ENCODE results near the gene EPHA5.
"Not testable (repeated sequence)": the region's sequence is repeated elsewhere in the genome, so short reads cannot be mapped to it uniquely, and the experiment has no call there.

Gene EPHA5

DNA sequence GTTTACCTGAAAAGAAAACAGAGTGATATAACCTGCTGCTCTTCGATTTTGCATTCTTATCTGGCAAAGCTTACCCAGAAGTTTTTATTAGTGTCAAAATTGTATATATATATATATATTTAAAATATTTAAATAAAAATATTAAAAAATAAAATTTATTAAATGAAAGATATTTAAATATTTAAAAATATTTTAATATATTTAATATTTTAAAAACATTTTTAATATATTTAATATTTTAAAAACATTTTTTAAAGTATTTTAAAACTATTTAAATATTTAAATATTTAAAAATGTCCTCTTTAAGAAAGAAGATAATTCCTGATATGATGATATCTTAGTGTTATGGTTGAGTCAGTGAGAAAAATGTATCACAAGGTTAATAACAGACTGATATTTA, 317.2 kb downstream of the EPHA5 start:
- DNase-seq = no peak

DNA sequence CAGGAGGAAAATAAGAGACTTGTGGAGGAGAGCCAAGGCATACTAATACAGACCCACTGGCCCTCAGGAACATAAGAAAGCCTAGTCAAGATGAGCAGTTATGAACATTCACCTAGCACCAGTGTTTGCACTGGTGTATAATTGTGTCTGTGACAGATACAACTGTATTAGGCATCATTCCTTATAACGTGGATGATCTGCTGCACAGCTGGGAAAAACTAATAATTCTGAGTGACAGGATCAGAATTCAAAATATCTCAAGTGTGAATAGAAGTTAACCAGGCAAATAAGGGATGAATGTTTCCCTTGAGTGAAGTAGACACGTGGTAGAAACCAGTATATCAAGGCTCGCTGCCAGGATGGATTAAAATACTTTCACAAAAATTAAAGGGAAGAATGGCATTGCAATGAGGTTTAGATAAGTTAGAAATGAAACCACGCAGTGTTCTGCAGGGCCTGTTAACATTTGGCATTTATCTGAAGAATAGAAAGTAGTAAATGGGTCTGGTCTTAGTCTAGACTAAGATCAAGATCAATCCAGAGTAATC, 325.9 kb downstream of the EPHA5 start:
- DNase-seq = no peak

DNA sequence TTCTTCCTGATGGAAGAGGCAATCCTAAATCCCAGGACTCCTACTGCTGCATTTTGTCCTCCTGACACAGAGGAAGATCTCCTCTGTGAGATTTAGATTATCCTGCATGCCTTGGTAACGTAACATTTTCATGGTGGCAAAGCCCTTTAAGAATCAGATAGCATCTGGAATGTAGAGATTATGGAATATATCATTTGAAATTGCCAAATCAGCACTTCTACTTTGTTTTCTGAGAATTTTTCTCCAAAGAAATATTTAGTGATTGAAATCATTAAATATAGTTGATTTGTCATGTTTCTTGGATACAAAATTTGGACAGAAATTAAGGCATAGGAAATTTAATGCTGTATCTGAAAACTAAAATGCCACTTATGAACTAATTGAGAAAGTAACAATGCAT, 326.9 kb downstream of the EPHA5 start:
- DNase-seq = no peak

DNA sequence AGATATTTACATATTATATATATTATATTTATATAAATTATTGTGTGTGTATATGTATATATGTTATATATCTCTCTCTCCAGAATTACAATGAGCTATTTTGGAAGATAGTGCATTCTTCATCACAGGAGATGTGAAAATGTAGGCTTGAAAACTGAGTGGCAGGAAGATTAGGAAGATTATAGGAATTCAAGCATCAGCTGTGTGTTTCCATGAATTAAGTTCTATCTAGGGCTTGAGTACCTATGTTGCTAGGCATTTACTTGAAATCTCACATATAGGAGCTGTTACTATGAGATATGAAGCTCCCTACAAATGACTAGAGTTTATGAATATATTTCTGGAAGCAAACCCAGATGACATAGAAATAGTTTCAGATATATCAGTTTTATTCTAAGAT, 328.7 kb downstream of the EPHA5 start:
- no peak for DNase-seq

DNA sequence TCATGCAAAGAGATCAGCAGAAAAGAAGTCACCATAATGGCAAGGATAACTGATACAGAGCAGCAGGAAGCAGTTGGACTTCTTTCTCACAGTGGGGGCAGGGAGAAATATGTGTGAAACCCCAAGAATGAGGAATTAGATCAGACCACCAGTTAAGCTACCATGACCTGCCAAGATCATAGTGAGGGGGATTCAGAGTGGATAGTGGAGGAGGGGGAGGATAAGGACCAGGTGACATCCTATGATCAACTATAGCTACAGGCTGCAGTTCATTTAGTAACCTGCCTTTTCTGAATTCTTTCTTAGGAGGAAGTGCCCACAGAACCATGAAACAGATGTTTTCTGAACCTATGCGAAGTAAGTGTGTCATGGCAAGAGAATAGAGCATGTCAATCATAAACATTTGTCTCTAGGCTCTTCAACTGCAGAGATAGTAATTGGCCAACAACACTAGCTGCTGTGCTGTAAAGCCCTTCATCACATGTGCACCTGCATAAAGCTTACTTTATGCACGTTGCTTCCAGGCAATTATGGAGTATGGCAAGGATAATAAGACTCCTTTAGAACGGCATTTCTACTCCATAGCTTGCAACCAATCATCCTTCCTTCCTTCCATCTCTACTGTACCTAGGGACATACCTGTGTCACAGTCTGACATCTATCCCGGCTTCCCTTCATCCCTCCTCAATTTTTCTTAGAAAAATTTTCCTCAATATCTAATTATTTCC, 329.7 kb downstream of the EPHA5 start:
- DNase-seq = no peak

DNA sequence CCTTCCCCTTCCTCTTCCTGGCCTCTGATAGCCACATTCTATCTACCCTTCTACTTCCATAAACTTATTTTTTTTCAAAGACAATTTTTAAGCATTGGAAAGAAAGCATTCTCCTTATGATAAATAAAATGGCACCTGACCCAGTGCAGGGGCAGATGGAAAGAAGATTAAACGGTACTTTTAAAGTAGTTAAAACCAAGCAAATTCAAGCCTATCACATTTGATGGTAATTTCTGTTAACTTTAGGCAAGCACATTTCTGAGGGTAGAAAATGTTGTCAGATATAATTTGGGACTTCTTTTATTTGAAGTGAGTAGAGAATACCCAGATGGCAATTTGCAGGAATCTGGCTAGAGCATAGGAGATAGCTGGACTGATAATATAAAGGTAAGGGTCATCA, 332.9 kb downstream of the EPHA5 start:
- DNase-seq = no peak

DNA sequence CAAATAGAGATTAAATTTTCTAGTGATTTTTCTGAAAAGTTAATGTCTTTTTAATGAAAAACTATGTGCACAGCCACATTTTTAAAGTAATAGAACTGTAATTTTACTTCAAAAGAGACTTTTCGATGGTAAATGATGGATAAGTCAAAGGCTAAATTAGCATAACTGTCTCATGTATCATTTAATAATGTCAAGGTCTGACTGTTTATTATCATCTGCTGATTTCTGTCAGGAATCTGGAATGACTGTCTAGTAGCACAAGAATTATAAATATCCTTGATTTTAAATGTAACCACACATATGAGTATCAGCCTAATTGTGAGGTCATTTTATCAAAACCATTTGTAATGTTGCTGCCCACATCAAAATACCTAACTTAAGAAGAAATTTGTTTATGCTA, 333.8 kb downstream of the EPHA5 start:
- no peak for DNase-seq

DNA sequence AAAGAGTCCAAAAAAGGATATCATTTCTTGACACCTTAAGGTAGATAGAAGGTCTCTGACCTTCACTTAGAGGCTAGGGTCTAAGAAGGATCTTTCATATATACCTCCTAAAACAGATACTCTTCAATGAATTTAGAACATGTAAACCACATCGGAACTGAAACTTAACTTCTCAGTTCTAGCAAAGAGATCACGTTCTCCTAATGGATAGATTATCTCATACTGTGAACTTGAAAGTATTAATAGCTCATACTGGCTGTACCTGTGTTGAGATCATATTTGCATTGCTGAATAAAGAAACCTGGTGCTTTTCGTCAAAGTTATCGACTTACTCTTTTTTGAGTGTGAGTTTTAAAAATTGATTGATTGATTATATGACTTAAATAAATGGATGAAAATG, 353.8 kb downstream of the EPHA5 start:
- DNase-seq = no peak

DNA sequence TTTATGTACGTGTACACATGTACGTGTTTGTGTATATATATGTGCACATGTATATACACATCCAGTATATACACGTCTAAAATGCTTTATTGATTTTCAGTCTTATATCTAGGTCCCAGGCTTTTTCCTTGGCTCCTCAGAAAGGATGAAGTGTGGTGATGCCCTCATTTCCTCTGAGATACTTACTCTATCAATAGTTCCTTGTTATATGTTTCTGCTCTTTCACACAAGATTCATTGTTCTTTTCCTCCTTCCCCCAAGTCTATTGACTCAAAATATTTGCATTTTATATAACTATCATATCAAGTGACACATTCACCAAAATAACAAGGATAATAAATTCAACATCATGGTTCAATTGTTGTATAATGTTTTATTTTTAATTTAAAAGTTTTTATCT, 359.2 kb downstream of the EPHA5 start:
- DNase-seq = no peak

DNA sequence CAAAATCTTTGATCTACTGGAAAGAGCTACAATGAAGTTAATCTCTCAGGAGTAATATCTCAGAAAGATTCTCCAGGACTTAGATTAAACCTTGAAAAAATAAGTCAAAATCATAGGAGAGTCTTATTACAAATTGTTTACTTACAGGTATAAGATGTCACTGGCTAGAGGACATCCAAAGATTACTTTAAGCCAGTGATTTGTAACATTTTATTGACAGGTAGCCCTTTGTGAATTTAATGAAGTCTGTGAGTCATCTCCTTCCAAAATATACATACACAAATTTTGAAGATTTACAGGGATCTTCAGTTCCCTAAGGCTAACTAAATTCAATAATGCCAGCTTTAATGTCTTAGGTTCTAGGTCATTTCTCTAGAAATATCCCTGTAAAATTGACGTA, 359.7 kb downstream of the EPHA5 start:
- DNase-seq = no peak

DNA sequence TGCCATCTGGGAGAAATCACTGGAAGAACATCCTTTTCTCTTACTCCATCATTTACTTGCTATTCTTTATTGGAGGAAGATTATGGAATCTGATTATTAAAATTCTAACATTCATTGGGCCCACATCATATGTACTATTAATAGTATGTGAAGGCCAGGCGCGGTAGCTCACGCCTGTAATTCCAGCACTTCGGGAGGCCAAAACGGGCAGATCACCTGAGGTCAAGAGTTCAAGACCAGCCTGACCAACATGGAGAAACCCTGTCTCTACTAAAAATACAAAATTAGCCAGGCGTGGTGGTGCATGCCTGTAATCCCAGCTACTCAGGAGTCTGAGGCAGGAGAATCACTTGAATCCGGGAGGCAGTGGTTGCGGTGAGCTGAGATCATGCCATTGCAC, 361.7 kb downstream of the EPHA5 start:
- not testable (repeated sequence) for DNase-seq

DNA sequence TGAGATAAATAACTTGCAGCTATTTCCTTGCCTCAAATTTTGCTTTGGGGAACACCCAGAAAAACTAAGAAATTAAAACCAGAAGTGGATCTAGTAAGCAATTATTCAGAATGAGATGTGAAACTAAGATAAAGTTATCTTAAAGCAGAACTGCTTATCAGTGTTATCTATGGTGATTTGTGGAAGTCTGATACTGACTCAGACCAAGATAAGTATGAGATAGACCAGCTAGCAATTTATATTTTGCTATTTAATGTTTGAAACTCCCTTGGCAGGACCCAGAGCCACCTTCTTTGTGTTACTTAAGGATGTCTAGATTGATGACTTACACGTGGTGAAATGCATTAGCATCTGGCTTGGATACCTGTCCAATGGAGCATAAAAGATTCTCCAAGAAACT, 368.1 kb downstream of the EPHA5 start:
- DNase-seq = no peak

DNA sequence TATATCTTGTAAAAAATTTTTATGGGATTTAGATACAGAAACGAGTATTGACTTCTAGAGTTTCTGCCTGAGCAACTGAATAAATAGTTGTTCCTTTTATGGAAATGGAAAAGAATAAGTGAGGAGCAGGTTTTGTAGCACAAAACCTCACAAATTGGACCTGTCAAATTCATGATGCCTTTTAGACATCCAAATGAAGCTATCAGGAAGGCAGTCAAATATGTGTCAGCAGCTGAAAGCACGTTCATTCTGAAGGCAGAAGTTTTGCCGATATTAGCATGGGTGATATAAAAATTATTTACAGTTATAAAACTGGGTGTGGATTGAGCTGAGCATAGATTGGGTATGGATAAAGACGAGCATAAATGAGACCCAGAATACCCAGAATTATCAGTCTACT, 374.0 kb downstream of the EPHA5 start:
- DNase-seq = no peak

DNA sequence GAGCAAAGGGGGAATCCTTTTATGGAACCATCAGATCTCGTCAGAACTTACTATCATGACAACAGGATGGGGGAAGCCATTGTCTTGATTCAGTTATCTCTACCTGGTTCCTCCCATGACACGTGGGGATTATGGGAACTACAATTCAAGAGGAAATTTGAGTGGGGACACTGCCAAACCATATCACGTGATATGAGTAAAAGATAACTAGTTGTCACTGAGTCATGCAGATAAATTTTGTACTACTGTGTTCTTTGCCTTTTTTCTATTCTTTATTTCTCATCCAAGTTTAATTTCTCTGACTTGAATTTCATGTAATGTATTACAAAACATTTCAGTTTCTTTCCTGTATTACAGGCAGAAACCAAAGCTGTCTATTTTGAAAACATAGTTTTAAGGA, 383.2 kb downstream of the EPHA5 start:
- DNase-seq = no peak
